ENCODE data around the gene TAT.
"Not testable (repeated sequence)": the region's sequence is repeated elsewhere in the genome, so short reads cannot be mapped to it uniquely, and the experiment has no call there.

Gene TAT

GRCh38 chr16:71600822-71601221 is 23.9 kb upstream of the TAT start:
- Histone ChIP-seq H3K9me3 (ENCODE audit: insufficient read depth, low read depth, low read length) (no peaks in the 10 kb centered on the region), H4K20me1 (ENCODE audit: insufficient read depth, low read length, poor library complexity, severe bottlenecking) (no peaks in the 10 kb centered on the region), H3K4me1 (ENCODE audit: insufficient read depth, low read length, poor library complexity, severe bottlenecking) (no peaks in the 10 kb centered on the region), H3K9ac (ENCODE audit: low read depth, low read length, poor library complexity, severe bottlenecking) (no peak overlapping the region), H3F3A (ENCODE audit: low read depth) (no peaks in the 10 kb centered on the region), H3K9me2 (replicated peaks; ENCODE audit: low read depth, low read length) (no peaks in the 10 kb centered on the region), H2AFZ (ENCODE audit: low read length) (no peak overlapping the region), H3K79me2 (ENCODE audit: insufficient read depth, low read length) (no peaks in the 10 kb centered on the region), H3K4me3 (ENCODE audit: low read length, poor library complexity, severe bottlenecking) (no peak overlapping the region), H3K27me3 (ENCODE audit: insufficient read depth, low read length, poor library complexity, severe bottlenecking) (no peaks in the 10 kb centered on the region), H3K36me3 (ENCODE audit: insufficient read depth, low read length) (no peaks in the 10 kb centered on the region), H3K4me2 (ENCODE audit: low read depth, low read length, poor library complexity, severe bottlenecking) (no peak overlapping the region)
- TF ChIP-seq CTCF (conservative IDR thresholded peaks at IDR 0.05; ENCODE audit: low read length): no peak
- no peak for TF ChIP-seq EZH2phosphoT487 (IDR thresholded peaks at IDR 0.05; ENCODE audit: borderline replicate concordance)

- not testable (repeated sequence) for H3K79me2 ChIP-seq (ENCODE audit: insufficient read depth, low read length); H3K4me2 ChIP-seq (ENCODE audit: low read depth, low read length, poor library complexity, severe bottlenecking); H3K27me3 ChIP-seq (ENCODE audit: insufficient read depth, low read length, poor library complexity, severe bottlenecking); H3K4me1 ChIP-seq (ENCODE audit: insufficient read depth, low read length, poor library complexity, severe bottlenecking); H3K9me2 ChIP-seq (replicated peaks; ENCODE audit: low read depth, low read length); H3F3A ChIP-seq (ENCODE audit: low read depth); H3K9ac ChIP-seq (ENCODE audit: low read depth, low read length, poor library complexity, severe bottlenecking); H3K36me3 ChIP-seq (ENCODE audit: insufficient read depth, low read length); H3K4me3 ChIP-seq (ENCODE audit: low read length, poor library complexity, severe bottlenecking); H4K20me1 ChIP-seq (ENCODE audit: insufficient read depth, low read length, poor library complexity, severe bottlenecking); H3K9me3 ChIP-seq (ENCODE audit: insufficient read depth, low read depth, low read length); H2AFZ ChIP-seq (ENCODE audit: low read length)
These were observed 21.5 kb upstream of the TAT start for GRCh38 chr16:71598426-71598825.

- not testable (repeated sequence) for H3K4me3 ChIP-seq (ENCODE audit: low read length, poor library complexity, severe bottlenecking); H4K20me1 ChIP-seq (ENCODE audit: insufficient read depth, low read length, poor library complexity, severe bottlenecking); H3K4me1 ChIP-seq (ENCODE audit: insufficient read depth, low read length, poor library complexity, severe bottlenecking); H2AFZ ChIP-seq (ENCODE audit: low read length); H3K9ac ChIP-seq (ENCODE audit: low read depth, low read length, poor library complexity, severe bottlenecking); H3K27me3 ChIP-seq (ENCODE audit: insufficient read depth, low read length, poor library complexity, severe bottlenecking); H3K4me2 ChIP-seq (ENCODE audit: low read depth, low read length, poor library complexity, severe bottlenecking); H3K36me3 ChIP-seq (ENCODE audit: insufficient read depth, low read length); H3K9me3 ChIP-seq (ENCODE audit: insufficient read depth, low read depth, low read length); H3K9me2 ChIP-seq (replicated peaks; ENCODE audit: low read depth, low read length); H3F3A ChIP-seq (ENCODE audit: low read depth); H3K79me2 ChIP-seq (ENCODE audit: insufficient read depth, low read length)
These were observed 18.5 kb upstream of the TAT start for GRCh38 chr16:71595340-71595826.

- Histone ChIP-seq H3K4me3 (ENCODE audit: low read length, poor library complexity, severe bottlenecking) (no peak overlapping the region), H3K9me2 (replicated peaks; ENCODE audit: low read depth, low read length) (no peaks in the 10 kb centered on the region), H4K20me1 (ENCODE audit: insufficient read depth, low read length, poor library complexity, severe bottlenecking) (no peaks in the 10 kb centered on the region), H3K9ac (ENCODE audit: low read depth, low read length, poor library complexity, severe bottlenecking) (no peak overlapping the region), H3K36me3 (ENCODE audit: insufficient read depth, low read length) (no peaks in the 10 kb centered on the region), H3K27me3 (ENCODE audit: insufficient read depth, low read length, poor library complexity, severe bottlenecking) (no peaks in the 10 kb centered on the region), H2AFZ (ENCODE audit: low read length) (no peak overlapping the region), H3K9me3 (ENCODE audit: insufficient read depth, low read depth, low read length) (no peaks in the 10 kb centered on the region), H3K4me2 (ENCODE audit: low read depth, low read length, poor library complexity, severe bottlenecking) (no peak overlapping the region), H3K79me2 (ENCODE audit: insufficient read depth, low read length) (no peaks in the 10 kb centered on the region), H3F3A (ENCODE audit: low read depth) (no peaks in the 10 kb centered on the region), H3K4me1 (ENCODE audit: insufficient read depth, low read length, poor library complexity, severe bottlenecking) (no peaks in the 10 kb centered on the region)
- no peak for TF ChIP-seq EZH2phosphoT487 (IDR thresholded peaks at IDR 0.05; ENCODE audit: borderline replicate concordance)
- TF ChIP-seq CTCF (conservative IDR thresholded peaks at IDR 0.05; ENCODE audit: low read length): no peak
These were observed 17.2 kb upstream of the TAT start for GRCh38 chr16:71594000-71594646.
